Naive thymus-derived CD8-positive, alpha-beta T cell (primary cell): ENCODE measurements around the gene NRXN3. TPM values are rescaled to one million over a fixed set of nuclear protein-coding genes. Genes with fewer than 3 reads are reported as not detected.

Experiments used
- ATAC-seq, 2 donors: fragments of 150-1000 bp; cut with Tn5 transposase in 1 of 2; sonication (Bioruptor Pico), chemical (Tn5 transposase) in 1 of 2; 1 replicate in 1 of 2; 2 replicates in 1 of 2; pipeline ENCODE4 v1.10.0; 2021; ENCODE audit warnings: mild to moderate bottlenecking in 2 of 2, moderate library complexity in 2 of 2
- POLR2A ChIA-PET: fragments of 350-600 bp; sonication (Branson Sonifier 250); formaldehyde crosslinking; loops from one replicate; lab custom pipeline; 2021; ENCODE audit warnings: antibody characterized with exemption; lab: Charles Lee
- DNase-seq, 10 donors: peaks; one replicate each; pipeline versions ENCODE4 v3.0.0 to v3.0.0-alpha.2; 2020 to 2022
- H3K27ac Mint-ChIP-seq, 10 donors: one replicate each; pipeline ENCODE4 v1.8.0; 2020 to 2022; ENCODE audit warnings: mild to moderate bottlenecking in 10 of 10, mixed read lengths in 10 of 10, moderate library complexity in 4 of 10, inconsistent platforms in 1 of 10
- H3K27me3 Mint-ChIP-seq, 5 donors: one replicate each; pipeline ENCODE4 v1.8.0; 2021 to 2022; ENCODE audit warnings: mixed read lengths in 5 of 5
- H3K36me3 Mint-ChIP-seq, 3 donors: one replicate each; pipeline ENCODE4 v1.8.0; 2020 to 2022; ENCODE audit warnings: mixed read lengths in 3 of 3, mild to moderate bottlenecking in 2 of 3, inconsistent platforms in 1 of 3
- H3K4me1 Mint-ChIP-seq, 4 donors: one replicate each; pipeline ENCODE4 v1.8.0; 2021 to 2022; ENCODE audit warnings: mixed read lengths in 4 of 4
- H3K4me3 Mint-ChIP-seq, 10 donors: one replicate each; pipeline ENCODE4 v1.8.0; 2020 to 2022; ENCODE audit warnings: mild to moderate bottlenecking in 10 of 10, mixed read lengths in 10 of 10, moderate library complexity in 6 of 10, inconsistent platforms in 1 of 10
- H3K9me3 Mint-ChIP-seq, 9 donors: one replicate each; pipeline ENCODE4 v1.8.0; 2020 to 2022; ENCODE audit warnings: mixed read lengths in 9 of 9, mild to moderate bottlenecking in 3 of 9, inconsistent platforms in 1 of 9, moderate library complexity in 1 of 9
- polyA plus RNA-seq, 3 donors: library from polyadenylated mRNA; unstranded; fragments of 300-500 nt; fragmentation: Illumina TruSeq; gene quantifications; one replicate each; pipeline ENCODE4 v1.2.3, GENCODE V29; 2021
- total RNA-seq, 8 experiments: library from RNA in 2 of 8; stranded (reverse) in 2 of 8; gene quantifications; one replicate each; pipeline ENCODE4 v1.2.3 and lab custom pipeline; 2021 to 2026

NRXN3 gene
- total and polyA plus RNA-seq, 5 experiments from 2014 or later: not detected

DNA sequence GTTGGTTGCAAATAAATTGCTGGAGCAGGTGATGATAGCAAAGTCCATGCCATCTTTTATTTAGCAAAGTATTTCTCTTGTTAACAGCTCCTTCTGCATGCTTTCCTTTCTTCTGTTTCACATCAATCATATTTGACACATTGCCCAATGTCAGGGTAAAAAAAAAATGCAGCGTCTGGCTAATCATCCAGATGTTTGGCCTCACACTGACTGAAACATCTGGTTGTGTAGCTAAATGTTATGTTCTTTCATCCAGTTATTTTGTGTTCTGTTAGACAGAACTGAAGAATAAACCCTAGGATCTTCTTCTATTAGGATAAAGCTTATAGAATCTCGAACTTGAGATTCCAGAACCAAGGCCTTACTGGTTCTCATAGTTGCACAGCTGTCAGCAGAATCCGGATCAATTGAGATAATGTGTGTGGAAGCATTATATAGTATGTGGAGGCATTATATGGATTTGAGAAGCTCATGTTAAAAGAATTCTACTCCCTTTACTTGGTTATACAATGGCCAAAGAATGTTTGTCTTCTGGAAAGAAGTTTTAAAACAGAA is 1182.0 kb downstream of the NRXN3 start:
- Mint-ChIP-seq H3K36me3 (no peaks in the 10 kb centered on the region), H3K27ac (no peak overlapping the region), H3K4me1 (no peaks in the 10 kb centered on the region), H3K4me3 (no peak overlapping the region), H3K9me3 (peaks cover 0 to 8% (median 0%) of the 10 kb centered on the region in 9 donors), H3K27me3 (no peaks in the 10 kb centered on the region)
- POLR2A ChIA-PET: no interaction called here
- DNase-seq (no peak), ATAC-seq (no peak)

DNA sequence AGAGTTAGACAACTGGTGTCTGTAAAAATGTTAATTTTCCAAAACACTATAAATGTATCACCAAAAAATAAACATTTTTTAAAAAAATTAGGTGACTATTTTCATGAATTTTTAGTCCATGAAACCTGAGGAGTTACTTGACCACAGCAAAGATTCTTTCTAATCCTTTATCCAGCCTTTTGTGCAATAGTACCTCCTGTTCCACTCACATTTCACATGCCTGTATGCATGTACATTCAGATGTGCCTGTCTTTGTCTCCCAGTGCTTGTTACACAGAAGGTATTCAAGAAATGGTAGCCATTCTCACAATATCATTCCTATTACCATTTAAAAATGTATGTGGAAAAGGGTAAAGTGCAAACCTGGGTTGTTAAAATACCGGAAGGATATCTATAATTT is 1184.2 kb downstream of the NRXN3 start:
- H3K27me3 Mint-ChIP-seq: peaks cover 0 to 3% (median 0%) of the 10 kb centered on the region in 5 donors
- no peaks in the 10 kb centered on the region for H3K4me1 Mint-ChIP-seq
- no peak overlapping the region for H3K4me3 Mint-ChIP-seq
- POLR2A ChIA-PET: no interaction called here
- no peaks in the 10 kb centered on the region for H3K36me3 Mint-ChIP-seq
- DNase-seq (no peak), ATAC-seq (no peak)
- H3K27ac Mint-ChIP-seq: no peak overlapping the region
- peaks cover 0 to 7% (median 0%) of the 10 kb centered on the region in 9 donors for H3K9me3 Mint-ChIP-seq

DNA sequence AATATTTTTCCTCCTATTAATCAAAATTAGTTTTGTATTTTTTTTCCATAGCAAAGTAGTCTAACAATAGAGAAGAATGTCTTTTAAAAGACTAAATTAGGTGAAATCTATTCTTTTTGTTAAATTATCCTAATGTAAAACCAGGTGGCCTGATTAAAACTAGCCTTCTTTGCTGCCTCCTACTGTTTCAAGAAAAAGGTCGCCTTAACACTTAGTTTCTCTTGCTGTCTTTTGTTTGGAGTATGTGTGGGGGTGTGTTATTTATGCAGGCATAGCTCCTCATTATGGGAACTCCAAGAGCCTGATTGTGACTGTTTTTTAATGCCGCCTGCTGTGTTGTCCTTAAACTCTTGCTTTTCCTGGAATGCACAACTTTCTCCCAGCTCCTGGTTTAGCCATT is 1185.9 kb downstream of the NRXN3 start:
- Mint-ChIP-seq H3K4me3 (no peak overlapping the region), H3K36me3 (no peaks in the 10 kb centered on the region), H3K4me1 (no peaks in the 10 kb centered on the region), H3K27me3 (peaks cover 0 to 3% (median 0%) of the 10 kb centered on the region in 5 donors), H3K9me3 (peaks cover 0 to 7% (median 0%) of the 10 kb centered on the region in 9 donors), H3K27ac (peak overlapping the region in 1 of 10 donors; percentile 15)
- POLR2A ChIA-PET: no interaction called here
- ATAC-seq (no peak), DNase-seq (no peak)

DNA sequence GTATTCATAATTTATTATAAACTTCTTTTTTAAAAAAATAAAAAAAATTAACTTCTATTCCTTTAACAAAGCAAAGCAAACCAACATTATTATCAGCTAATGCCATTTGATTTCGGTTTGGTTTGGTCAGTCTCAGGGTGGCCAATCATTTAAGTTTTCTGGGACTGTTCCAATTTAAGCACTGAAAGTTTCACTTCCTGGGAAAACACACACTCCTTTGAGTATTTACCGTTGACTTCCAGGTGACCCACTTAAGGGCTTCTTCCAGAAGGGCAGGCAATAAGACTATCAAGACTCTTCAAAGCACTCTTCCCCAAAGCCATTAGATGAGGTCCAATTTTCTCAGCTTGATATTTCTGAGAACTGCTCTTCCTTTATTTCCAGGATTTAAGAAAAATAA is 1187.1 kb downstream of the NRXN3 start:
- Mint-ChIP-seq H3K4me3 (no peak overlapping the region), H3K4me1 (no peaks in the 10 kb centered on the region), H3K27me3 (peaks cover 0 to 3% (median 0%) of the 10 kb centered on the region in 5 donors), H3K27ac (no peak overlapping the region), H3K36me3 (no peaks in the 10 kb centered on the region), H3K9me3 (peaks cover 0 to 7% (median 2%) of the 10 kb centered on the region in 9 donors)
- POLR2A ChIA-PET: no interaction called here
- no peak for DNase-seq
- ATAC-seq: no peak

DNA sequence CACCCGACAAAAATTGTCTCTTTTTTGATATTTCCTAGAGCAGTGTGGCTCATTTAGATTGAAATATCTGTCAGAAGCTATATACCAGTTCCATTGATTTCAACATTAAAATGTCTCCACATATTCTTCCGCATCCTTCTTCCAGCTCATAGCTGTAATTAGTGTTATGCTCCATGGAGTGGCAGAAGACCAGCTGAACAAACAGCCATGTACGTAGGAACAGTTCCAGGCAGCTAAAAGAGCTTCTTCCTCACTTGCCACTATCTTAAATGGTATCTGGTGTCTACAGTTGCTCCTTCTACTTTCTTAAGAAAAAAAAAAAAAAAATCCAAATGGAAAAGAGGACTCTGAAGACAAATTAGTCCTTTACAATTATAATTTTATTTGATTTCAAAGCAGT is 1193.1 kb downstream of the NRXN3 start:
- H3K4me3 Mint-ChIP-seq: no peak overlapping the region
- H3K36me3 Mint-ChIP-seq: no peaks in the 10 kb centered on the region
- peaks cover 0 to 12% (median 2%) of the 10 kb centered on the region in 9 donors for H3K9me3 Mint-ChIP-seq
- H3K4me1 Mint-ChIP-seq: peaks cover 0 to 2% (median 0%) of the 10 kb centered on the region in 4 donors
- ATAC-seq: no peak
- H3K27ac Mint-ChIP-seq: no peak overlapping the region
- H3K27me3 Mint-ChIP-seq: peaks cover 0 to 3% (median 0%) of the 10 kb centered on the region in 5 donors
- DNase-seq: no peak
- POLR2A ChIA-PET: no interaction called here

DNA sequence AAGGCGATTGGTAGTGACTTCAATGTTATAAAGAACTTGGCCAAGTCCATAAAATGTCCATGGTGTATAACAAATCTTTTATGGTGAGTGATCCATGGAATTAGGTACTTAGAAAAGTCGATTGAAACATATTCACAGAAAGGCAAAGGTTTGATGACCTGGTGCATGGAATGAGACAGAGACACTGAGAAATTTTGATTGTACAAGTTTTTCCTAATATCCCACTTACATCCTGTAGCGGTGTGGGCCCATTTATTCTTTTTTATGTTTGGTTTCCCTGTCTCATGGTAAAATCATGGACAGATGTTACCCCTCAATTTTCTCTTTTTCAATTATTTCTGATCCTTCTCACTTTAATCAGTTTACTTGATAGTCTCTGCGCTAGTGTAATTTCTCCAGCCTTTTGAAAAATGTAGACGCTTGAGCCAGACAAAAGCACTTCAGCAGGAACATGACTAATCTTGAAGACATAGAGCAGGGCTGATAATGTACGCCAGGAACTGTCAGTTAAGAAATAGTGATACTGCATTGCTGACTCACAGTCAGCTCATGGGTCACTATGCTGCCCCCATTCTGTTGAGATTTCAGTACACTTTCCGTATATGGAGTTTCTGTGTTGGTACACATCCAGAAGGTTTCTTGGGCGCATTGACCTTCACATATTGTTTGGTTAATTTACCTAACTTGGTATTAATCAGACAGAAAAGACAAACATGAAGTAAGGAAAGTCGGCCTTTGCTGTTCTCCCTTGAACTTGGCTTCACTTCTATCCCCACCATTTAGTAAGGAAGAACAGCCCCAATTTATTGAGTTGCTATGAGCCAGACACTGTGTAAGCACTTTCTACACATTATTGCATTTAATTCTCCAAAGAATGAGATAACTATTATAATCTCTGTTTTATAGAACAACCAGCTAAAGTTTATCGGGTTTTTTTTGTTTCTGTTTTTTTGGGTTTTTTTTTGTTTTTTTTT is 1199.5 kb downstream of the NRXN3 start:
- H3K9me3 Mint-ChIP-seq: peaks cover 0 to 17% (median 3%) of the 10 kb centered on the region in 9 donors
- H3K27me3 Mint-ChIP-seq: peaks cover 0 to 3% (median 0%) of the 10 kb centered on the region in 5 donors
- H3K4me1 Mint-ChIP-seq: peaks cover 0 to 2% (median 0%) of the 10 kb centered on the region in 4 donors
- H3K36me3 Mint-ChIP-seq: peaks cover 0 to 3% (median 0%) of the 10 kb centered on the region in 3 donors
- POLR2A ChIA-PET: no interaction called here
- no peak overlapping the region for H3K27ac Mint-ChIP-seq
- DNase-seq (no peak), ATAC-seq (no peak)
- no peak overlapping the region for H3K4me3 Mint-ChIP-seq

DNA sequence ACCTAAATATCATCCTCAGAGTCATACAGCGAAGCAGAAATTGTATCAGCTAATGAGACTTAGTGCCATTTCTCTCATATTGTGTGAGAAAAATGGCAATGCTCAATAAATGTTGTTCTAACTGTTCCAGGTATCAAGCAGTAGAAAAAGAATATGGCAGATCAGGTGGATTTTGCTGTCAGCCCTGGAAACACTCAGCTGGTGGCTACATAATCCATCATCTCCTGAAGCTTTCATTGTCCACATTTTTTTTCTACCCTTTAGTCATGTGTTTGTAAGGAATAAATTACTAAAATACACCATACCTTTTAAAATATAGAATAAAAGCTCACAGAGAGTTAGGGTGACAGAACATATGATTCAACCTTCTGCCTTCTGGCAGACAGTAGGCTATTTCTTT is 1200.8 kb downstream of the NRXN3 start:
- H3K27ac Mint-ChIP-seq: no peak overlapping the region
- no peak for ATAC-seq
- H3K36me3 Mint-ChIP-seq: peaks cover 0 to 3% (median 0%) of the 10 kb centered on the region in 3 donors
- POLR2A ChIA-PET: no interaction called here
- peaks cover 0 to 19% (median 3%) of the 10 kb centered on the region in 9 donors for H3K9me3 Mint-ChIP-seq
- DNase-seq: no peak
- H3K27me3 Mint-ChIP-seq: peaks cover 0 to 3% (median 0%) of the 10 kb centered on the region in 5 donors
- no peak overlapping the region for H3K4me3 Mint-ChIP-seq
- peaks cover 0 to 2% (median 0%) of the 10 kb centered on the region in 4 donors for H3K4me1 Mint-ChIP-seq

DNA sequence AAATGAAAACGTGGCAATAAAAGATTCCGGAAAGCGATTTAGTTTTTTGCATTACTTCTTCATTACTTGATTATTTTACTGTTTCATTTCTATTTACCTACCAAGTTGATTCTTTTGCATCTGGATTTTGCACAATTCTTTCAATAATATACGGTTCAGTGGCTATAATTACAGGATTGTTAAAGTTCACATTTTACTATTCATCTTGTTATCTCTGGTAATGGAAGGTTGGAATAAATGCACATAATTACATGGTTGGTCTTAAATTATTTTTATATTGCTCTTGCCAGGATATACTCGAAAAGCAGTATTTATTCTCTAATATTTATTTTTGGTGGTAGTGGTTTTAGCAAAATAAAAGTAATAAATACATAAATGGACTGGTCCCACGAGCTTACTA is 1203.3 kb downstream of the NRXN3 start:
- no peak for DNase-seq
- POLR2A ChIA-PET: no interaction called here

DNA sequence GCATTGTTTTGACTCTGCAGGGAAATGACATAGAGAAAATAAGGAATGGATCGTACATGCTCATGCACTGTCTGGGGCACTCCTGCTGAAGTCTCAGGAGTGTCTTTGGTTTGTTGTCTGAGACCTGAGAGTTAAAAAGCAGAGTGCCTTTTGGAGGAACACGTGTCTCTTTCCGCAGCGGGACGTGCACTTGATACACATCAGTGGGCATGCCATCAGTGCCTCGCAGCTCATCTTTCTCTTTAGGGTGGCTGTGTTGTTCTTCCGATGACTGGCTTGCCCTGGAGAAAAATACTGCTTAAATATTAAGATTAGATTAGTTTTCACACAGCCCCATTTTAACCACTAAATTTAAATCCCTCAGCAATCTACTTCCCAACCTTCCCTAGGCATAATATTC is 1205.2 kb downstream of the NRXN3 start:
- no peak for DNase-seq
- no peaks in the 10 kb centered on the region for H3K36me3 Mint-ChIP-seq
- H3K27ac Mint-ChIP-seq: no peak overlapping the region
- no peaks in the 10 kb centered on the region for H3K27me3 Mint-ChIP-seq
- H3K4me3 Mint-ChIP-seq: no peak overlapping the region
- POLR2A ChIA-PET: no interaction called here
- no peak for ATAC-seq
- no peaks in the 10 kb centered on the region for H3K4me1 Mint-ChIP-seq
- H3K9me3 Mint-ChIP-seq: peaks cover 0 to 14% (median 0%) of the 10 kb centered on the region in 9 donors

More for the DNA sequence above, 1203.3 kb downstream of the NRXN3 start:
- peaks cover 0 to 19% (median 4%) of the 10 kb centered on the region in 9 donors for H3K9me3 Mint-ChIP-seq
- no peaks in the 10 kb centered on the region for H3K27me3 Mint-ChIP-seq
- H3K36me3 Mint-ChIP-seq: peaks cover 0 to 3% (median 0%) of the 10 kb centered on the region in 3 donors
- ATAC-seq: no peak
- H3K4me3 Mint-ChIP-seq: no peak overlapping the region
- no peak overlapping the region for H3K27ac Mint-ChIP-seq
- no peaks in the 10 kb centered on the region for H3K4me1 Mint-ChIP-seq

DNA sequence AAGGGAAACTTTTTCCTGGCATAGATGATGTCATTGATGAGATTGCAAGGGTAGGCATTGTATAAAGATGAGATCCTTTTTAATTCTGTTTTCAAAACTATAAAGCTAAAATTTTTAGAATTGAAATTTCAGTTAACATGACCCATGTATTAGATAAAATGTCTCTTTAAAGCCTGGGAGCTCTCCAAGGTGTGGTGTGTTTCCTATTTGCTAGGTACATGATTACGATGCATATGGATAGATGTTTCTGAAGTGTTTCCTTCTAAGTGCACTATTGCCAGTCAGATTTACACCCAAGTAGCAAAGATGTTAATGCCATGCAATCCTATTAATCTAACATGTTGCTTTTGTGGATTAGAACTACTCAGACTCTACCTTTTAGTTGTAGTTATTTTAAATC is 1206.4 kb downstream of the NRXN3 start:
- Mint-ChIP-seq H3K36me3 (no peaks in the 10 kb centered on the region), H3K4me3 (no peak overlapping the region), H3K4me1 (no peaks in the 10 kb centered on the region), H3K9me3 (peaks cover 0 to 18% (median 3%) of the 10 kb centered on the region in 9 donors), H3K27ac (no peak overlapping the region), H3K27me3 (no peaks in the 10 kb centered on the region)
- DNase-seq (no peak), ATAC-seq (no peak)
- POLR2A ChIA-PET: no interaction called here

DNA sequence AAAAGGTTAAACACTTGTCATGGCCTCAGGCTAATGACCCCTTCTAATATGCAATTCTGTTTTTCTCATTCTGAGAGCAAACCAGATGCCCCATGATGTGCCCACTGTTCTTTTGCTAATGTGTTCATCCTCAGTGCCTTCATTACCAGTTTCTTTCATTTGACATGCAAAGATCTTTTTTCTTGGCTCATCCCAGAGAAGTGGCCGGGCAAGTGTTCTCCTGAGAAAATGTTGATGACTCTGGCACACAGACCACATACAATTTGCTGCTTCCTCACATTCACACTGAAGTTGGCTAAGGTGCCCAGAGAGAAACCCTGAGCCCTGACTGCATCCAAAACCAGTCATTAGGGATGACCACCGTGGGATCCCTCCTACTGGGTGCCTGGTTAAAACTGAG is 1207.8 kb downstream of the NRXN3 start:
- ATAC-seq (no peak), DNase-seq (no peak)
- Mint-ChIP-seq H3K27me3 (no peaks in the 10 kb centered on the region), H3K36me3 (no peaks in the 10 kb centered on the region), H3K27ac (no peak overlapping the region), H3K4me3 (no peak overlapping the region), H3K9me3 (peaks cover 0 to 18% (median 3%) of the 10 kb centered on the region in 9 donors), H3K4me1 (no peaks in the 10 kb centered on the region)
- POLR2A ChIA-PET: no interaction called here

DNA sequence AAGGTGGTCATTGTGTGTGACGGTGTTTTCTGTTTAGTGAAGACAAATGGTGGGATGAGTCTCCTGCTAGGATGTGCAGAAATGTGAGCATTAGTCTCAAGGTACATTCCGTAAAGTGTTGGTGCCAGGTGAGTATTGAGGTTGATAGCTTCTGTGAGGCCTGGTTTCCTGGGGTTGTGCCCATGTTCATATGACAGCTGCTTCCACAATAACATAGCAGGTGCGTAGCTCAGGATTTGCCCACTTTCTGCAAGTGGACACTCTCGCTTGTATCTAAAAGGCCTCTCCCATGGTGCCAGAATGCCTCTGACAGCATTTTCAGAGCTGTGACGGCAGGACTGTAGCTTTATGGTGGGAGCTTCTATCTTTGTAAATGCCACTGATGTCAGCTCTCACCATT is 1209.1 kb downstream of the NRXN3 start:
- H3K27ac Mint-ChIP-seq: no peak overlapping the region
- no peak overlapping the region for H3K4me3 Mint-ChIP-seq
- no peaks in the 10 kb centered on the region for H3K36me3 Mint-ChIP-seq
- ATAC-seq (no peak), DNase-seq (no peak)
- H3K9me3 Mint-ChIP-seq: peaks cover 0 to 15% (median 3%) of the 10 kb centered on the region in 9 donors
- no peaks in the 10 kb centered on the region for H3K4me1 Mint-ChIP-seq
- H3K27me3 Mint-ChIP-seq: no peaks in the 10 kb centered on the region
- POLR2A ChIA-PET: no interaction called here

DNA sequence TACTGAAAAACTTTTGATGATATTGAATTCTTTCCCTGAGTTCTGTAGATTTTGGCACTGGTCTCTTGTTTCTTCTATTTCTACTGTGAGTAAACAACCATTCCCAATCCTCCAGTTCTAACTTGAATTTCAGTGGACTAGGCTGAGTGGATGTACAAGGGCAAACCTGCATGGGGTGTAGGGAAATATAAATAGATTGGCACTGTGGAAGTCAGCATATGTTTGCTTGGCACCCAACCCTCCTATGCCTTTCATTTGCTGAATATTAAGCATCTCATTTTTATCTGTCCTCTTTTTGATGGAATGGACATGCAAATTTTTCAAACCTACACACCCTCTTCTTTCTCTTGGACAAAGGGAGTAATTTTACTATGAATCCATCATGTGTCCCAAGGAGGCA is 1212.9 kb downstream of the NRXN3 start:
- no peaks in the 10 kb centered on the region for H3K36me3 Mint-ChIP-seq
- H3K4me3 Mint-ChIP-seq: no peak overlapping the region
- H3K9me3 Mint-ChIP-seq: peaks cover 0 to 13% (median 5%) of the 10 kb centered on the region in 9 donors
- no peak for ATAC-seq
- H3K27me3 Mint-ChIP-seq: no peaks in the 10 kb centered on the region
- no peak for DNase-seq
- H3K4me1 Mint-ChIP-seq: no peaks in the 10 kb centered on the region
- POLR2A ChIA-PET: no interaction called here
- no peak overlapping the region for H3K27ac Mint-ChIP-seq
